Measurements from ENCODE around the gene POC1B.

Gene POC1B

GRCh38 chr12:89411234-89411633, 114.6 kb downstream of the POC1B start:
- no peak overlapping the region for H3K27ac ChIP-seq
- no peak for TF ChIP-seq ZFX (IDR thresholded peaks at IDR 0.05)
- TF ChIP-seq, protein P1, sequence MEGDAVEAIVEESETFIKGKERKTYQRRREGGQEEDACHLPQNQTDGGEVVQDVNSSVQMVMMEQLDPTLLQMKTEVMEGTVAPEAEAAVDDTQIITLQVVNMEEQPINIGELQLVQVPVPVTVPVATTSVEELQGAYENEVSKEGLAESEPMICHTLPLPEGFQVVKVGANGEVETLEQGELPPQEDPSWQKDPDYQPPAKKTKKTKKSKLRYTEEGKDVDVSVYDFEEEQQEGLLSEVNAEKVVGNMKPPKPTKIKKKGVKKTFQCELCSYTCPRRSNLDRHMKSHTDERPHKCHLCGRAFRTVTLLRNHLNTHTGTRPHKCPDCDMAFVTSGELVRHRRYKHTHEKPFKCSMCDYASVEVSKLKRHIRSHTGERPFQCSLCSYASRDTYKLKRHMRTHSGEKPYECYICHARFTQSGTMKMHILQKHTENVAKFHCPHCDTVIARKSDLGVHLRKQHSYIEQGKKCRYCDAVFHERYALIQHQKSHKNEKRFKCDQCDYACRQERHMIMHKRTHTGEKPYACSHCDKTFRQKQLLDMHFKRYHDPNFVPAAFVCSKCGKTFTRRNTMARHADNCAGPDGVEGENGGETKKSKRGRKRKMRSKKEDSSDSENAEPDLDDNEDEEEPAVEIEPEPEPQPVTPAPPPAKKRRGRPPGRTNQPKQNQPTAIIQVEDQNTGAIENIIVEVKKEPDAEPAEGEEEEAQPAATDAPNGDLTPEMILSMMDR (conservative IDR thresholded peaks at IDR 0.05), result no peak

GRCh38 chr12:89405626-89406345, 120.1 kb downstream of the POC1B start:
- H3K27ac ChIP-seq, result no peak overlapping the region
- TF ChIP-seq, protein P1 (conservative IDR thresholded peaks at IDR 0.05), result no peak

GRCh38 chr12:89401433-89402058, 124.3 kb downstream of the POC1B start:
- no peak for TF ChIP-seq ZFX (IDR thresholded peaks at IDR 0.05)
- TF ChIP-seq, protein P1 (conservative IDR thresholded peaks at IDR 0.05), result no peak
- no peak overlapping the region for H3K27ac ChIP-seq

GRCh38 chr12:89400415-89400814, 125.4 kb downstream of the POC1B start:
- no peak for TF ChIP-seq ZFX (IDR thresholded peaks at IDR 0.05)
- TF ChIP-seq, protein P1 (conservative IDR thresholded peaks at IDR 0.05), result no peak
- no peak overlapping the region for H3K27ac ChIP-seq

GRCh38 chr12:89395712-89396111, 130.1 kb downstream of the POC1B start:
- TF ChIP-seq, protein P1 (conservative IDR thresholded peaks at IDR 0.05), result no peak
- no peak for TF ChIP-seq ZFX (IDR thresholded peaks at IDR 0.05)
- no peak overlapping the region for H3K27ac ChIP-seq

GRCh38 chr12:89393551-89394121, 132.2 kb downstream of the POC1B start:
- TF ChIP-seq ZFX (IDR thresholded peaks at IDR 0.05), result no peak
- TF ChIP-seq, protein P1 (conservative IDR thresholded peaks at IDR 0.05), result no peak
- H3K27ac ChIP-seq, result no peak overlapping the region

DNA sequence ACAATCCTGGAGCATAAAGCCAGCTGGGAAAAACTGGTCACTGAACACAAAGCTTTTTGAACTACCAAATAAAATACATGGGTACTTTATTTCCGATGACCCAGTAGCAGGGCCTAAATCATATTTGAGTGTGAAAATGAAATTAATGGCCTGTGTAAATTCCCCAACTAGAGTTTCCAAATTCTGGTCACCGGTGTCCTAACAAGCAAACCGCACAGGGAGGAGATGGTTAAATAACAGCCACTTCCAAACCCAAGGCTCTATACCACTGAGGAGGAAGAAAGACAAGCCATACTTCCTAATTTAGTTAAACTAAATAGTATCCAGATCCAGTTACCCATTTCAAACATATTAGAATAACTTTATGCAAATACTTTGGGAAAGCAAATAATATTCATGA, 133.5 kb downstream of the POC1B start:
- TF ChIP-seq ZFX (IDR thresholded peaks at IDR 0.05), result no peak
- TF ChIP-seq, protein P1 (conservative IDR thresholded peaks at IDR 0.05), result no peak
- no peak overlapping the region for H3K27ac ChIP-seq
